Psoas muscle (tissue), 8 donors: ENCODE results near the gene ANKDD1A. TPM values are rescaled to one million over a fixed set of nuclear protein-coding genes. Genes with fewer than 3 reads are reported as not detected.

Source experiments
- ATAC-seq, 4 donors: fragments of 200-7000 bp; cut with Tn5 transposase; one replicate each; pipeline ENCODE4 v1.9.1; 2020; ENCODE audit warnings: moderate library complexity in 3 of 4, mild to moderate bottlenecking in 2 of 4
- DNase-seq, 2 donors: peaks; one replicate each; pipeline ENCODE4 v3.0.0-alpha.2; 2020
- H3K27ac ChIP-seq: fragments of 200-600 bp; one replicate; pipeline ENCODE4 v1.8.0; 2022
- H3K27me3 ChIP-seq, 3 donors: fragments of 200-600 bp in 1 of 3; one replicate each; pipeline versions ENCODE4 v1.6.1 to v1.8.0; 2013 to 2022; ENCODE audit warnings: low read length in 2 of 3, mild to moderate bottlenecking in 2 of 3, moderate library complexity in 1 of 3; ENCODE audit not compliant: insufficient read depth in 3 of 3
- H3K36me3 ChIP-seq, 2 donors: fragments of 200-600 bp in 1 of 2; one replicate each; pipeline versions ENCODE4 v1.6.1 to v1.8.0; 2013 to 2022; ENCODE audit warnings: low read depth in 1 of 2, mild to moderate bottlenecking in 1 of 2, moderate library complexity in 1 of 2; ENCODE audit not compliant: insufficient read depth in 1 of 2
- H3K4me1 ChIP-seq: fragments of 200-600 bp; one replicate; pipeline ENCODE4 v1.8.0; 2022
- H3K4me3 ChIP-seq: fragments of 200-600 bp; one replicate; pipeline ENCODE4 v1.8.0; 2022; ENCODE audit warnings: mild to moderate bottlenecking
- H3K9me3 ChIP-seq: fragments of 200-600 bp; one replicate; pipeline ENCODE4 v1.8.0; 2022
- WGBS, 3 donors: extraction: QIAGEN DNeasy Blood & Tissue Kit; methylation state at CpG; one replicate each; pipeline versions ENCODE4 v1.1.6 to v1.1.7; 2013; 5-methylcytosine and 5-hydroxymethylcytosine counted together
- intact Hi-C, 2 donors: fragments of 100-400 bp; cut with DNase I; formaldehyde crosslinking; loops; one replicate each; pipeline versions ENCODE4 v1.11.0 to v1.14.2; 2022
- polyA plus RNA-seq, 3 donors: library from polyadenylated mRNA; stranded (reverse); fragments of 200-250 nt; gene quantifications; one replicate each; pipeline ENCODE4 v1.2.3, GENCODE V29; 2013
- total RNA-seq, 4 donors: library from RNA; stranded (reverse); fragmentation: NEBNext Ultra II Directional in 2 of 4; extraction: Animal tissue kit (Norgen Biotek cat#: 25700) in 2 of 4; gene quantifications; one replicate each; pipeline versions ENCODE4 v1.2.1 to v1.2.4, GENCODE V29; 2021 to 2023
- TF ChIP-seq, protein P1 (sequence below): fragments of 200-600 bp; IDR thresholded peaks from one replicate; pipeline ENCODE4 v1.8.0; 2022; ENCODE audit warnings: antibody characterized with exemption
- donor health status: healthy with polysubstance abuse.
- donor health status: DM: no; HTN: no; CAD: no; lungs with moderate emphysema.
- donor health status: Bipolar disorder and iron deficiency.
- donor health status: healthy.
- donor health status: DM: yes; HTN: yes; CAD: no.
- donor health status: DM: no; HTN: no; CAD: no.
- donor health status: DM: no; HTN: no; CAD: no.
- donor health status: DM: yes; HTN: yes; CAD: no.

Gene ANKDD1A
- total and polyA plus RNA-seq, 7 donors: 0.18 to 1.2 (median 0.46) TPM

DNA sequence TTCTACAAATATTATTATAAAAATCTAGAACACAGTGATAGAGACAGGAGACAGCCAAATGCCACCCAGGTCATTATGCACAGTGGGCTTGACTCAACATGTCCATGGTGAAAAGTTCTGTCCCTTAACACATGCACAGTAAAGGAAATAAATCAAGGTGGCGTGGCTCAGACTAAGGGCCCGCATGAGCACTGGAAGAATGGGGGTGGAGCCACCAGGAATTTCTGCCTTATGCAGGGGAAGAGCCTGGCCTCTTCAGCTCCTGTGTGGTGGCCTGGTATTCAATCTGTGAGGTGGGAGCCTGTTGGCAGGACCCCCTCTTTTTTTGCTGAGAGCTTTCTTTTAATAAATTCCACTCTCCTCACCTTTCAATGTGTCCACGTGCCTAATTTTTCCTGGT lies 95.2 kb downstream of the ANKDD1A start:
- TF ChIP-seq, protein P1, sequence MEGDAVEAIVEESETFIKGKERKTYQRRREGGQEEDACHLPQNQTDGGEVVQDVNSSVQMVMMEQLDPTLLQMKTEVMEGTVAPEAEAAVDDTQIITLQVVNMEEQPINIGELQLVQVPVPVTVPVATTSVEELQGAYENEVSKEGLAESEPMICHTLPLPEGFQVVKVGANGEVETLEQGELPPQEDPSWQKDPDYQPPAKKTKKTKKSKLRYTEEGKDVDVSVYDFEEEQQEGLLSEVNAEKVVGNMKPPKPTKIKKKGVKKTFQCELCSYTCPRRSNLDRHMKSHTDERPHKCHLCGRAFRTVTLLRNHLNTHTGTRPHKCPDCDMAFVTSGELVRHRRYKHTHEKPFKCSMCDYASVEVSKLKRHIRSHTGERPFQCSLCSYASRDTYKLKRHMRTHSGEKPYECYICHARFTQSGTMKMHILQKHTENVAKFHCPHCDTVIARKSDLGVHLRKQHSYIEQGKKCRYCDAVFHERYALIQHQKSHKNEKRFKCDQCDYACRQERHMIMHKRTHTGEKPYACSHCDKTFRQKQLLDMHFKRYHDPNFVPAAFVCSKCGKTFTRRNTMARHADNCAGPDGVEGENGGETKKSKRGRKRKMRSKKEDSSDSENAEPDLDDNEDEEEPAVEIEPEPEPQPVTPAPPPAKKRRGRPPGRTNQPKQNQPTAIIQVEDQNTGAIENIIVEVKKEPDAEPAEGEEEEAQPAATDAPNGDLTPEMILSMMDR: no peak
- H3K27me3 ChIP-seq: no peaks in the 10 kb centered on the region
- H3K36me3 ChIP-seq: peaks cover 0 to 78% of the 10 kb centered on the region in 2 donors
- no peak overlapping the region for H3K27ac ChIP-seq
- no peaks in the 10 kb centered on the region for H3K9me3 ChIP-seq
- no peak overlapping the region for H3K4me3 ChIP-seq
- ATAC-seq: no peak
- intact Hi-C loops: no loop called here
- H3K4me1 ChIP-seq: no peaks in the 10 kb centered on the region
- no peak for DNase-seq
- WGBS, 3 donors: 87 to 92% (median 90%) methylated on average over 3 of the region's 3 CpGs

Other genes starting within 250 kb of the ANKDD1A start
- 1 to 10 TPM; 1.9 to 3.6 (median 2.3) TPM for gene RBPMS2, start 136.3 kb upstream of the ANKDD1A start, total RNA-seq
- gene RBPMS2, start 136.3 kb upstream of the ANKDD1A start, polyA plus RNA-seq: 1 to 10 TPM; 1.6 to 2.0 (median 2.0) TPM
- under 1 TPM; 0.24 to 0.52 (median 0.36) TPM for gene PIF1, start 86.3 kb upstream of the ANKDD1A start, total RNA-seq
- gene PIF1, start 86.3 kb upstream of the ANKDD1A start, polyA plus RNA-seq: under 1 TPM; 0.34 to 0.47 (median 0.36) TPM
- 1 to 10 TPM; 5.2 to 6.7 (median 6.2) TPM for gene PLEKHO2, start 70.0 kb upstream of the ANKDD1A start, total RNA-seq
- 1 to 10 TPM; 1.9 to 4.4 (median 2.9) TPM for gene PLEKHO2, start 70.0 kb upstream of the ANKDD1A start, polyA plus RNA-seq
- 10 to 100 TPM; 38.6 to 66.9 (median 52.1) TPM for gene SPG21, start 78.0 kb downstream of the ANKDD1A start, total RNA-seq
- gene SPG21, start 78.0 kb downstream of the ANKDD1A start, polyA plus RNA-seq: 100 to 1,000 TPM in 1 of 3 donors, 10 to 100 TPM in 2; 58.4 to 106 (median 58.4) TPM
- 10 to 100 TPM in 3 of 4 donors, 1 to 10 TPM in 1; 9.5 to 18.1 (median 14.8) TPM for gene MTFMT, start 117.7 kb downstream of the ANKDD1A start, total RNA-seq
- gene MTFMT, start 117.7 kb downstream of the ANKDD1A start, polyA plus RNA-seq: 10 to 100 TPM in 2 of 3 donors, 1 to 10 TPM in 1; 9.4 to 14.4 (median 10.0) TPM
- not detected for gene SLC51B, start 133.5 kb downstream of the ANKDD1A start, total RNA-seq
- gene SLC51B, start 133.5 kb downstream of the ANKDD1A start, polyA plus RNA-seq: under 1 TPM in 2 of 3 donors, not detected in 1; 0.04 to 0.07 TPM
- gene RASL12, start 156.1 kb downstream of the ANKDD1A start, total RNA-seq: 1 to 10 TPM; 2.5 to 6.3 (median 3.2) TPM
- 1 to 10 TPM; 2.6 to 3.0 (median 3.0) TPM for gene RASL12, start 156.1 kb downstream of the ANKDD1A start, polyA plus RNA-seq
- gene KBTBD13, start 164.8 kb downstream of the ANKDD1A start, total RNA-seq: 1 to 10 TPM; 1.3 to 5.7 (median 3.4) TPM
- gene KBTBD13, start 164.8 kb downstream of the ANKDD1A start, polyA plus RNA-seq: 1 to 10 TPM in 2 of 3 donors, under 1 TPM in 1; 0.12 to 5.7 (median 1.2) TPM
- gene UBAP1L, start 203.3 kb downstream of the ANKDD1A start, total RNA-seq: 1 to 10 TPM; 1.1 to 2.8 (median 1.9) TPM
- gene UBAP1L, start 203.3 kb downstream of the ANKDD1A start, polyA plus RNA-seq: 1 to 10 TPM in 1 of 3 donors, under 1 TPM in 2; 0.79 to 1.1 (median 0.90) TPM
- gene PDCD7, start 221.9 kb downstream of the ANKDD1A start, total RNA-seq: 10 to 100 TPM; 12.3 to 22.4 (median 15.7) TPM
- 10 to 100 TPM in 1 of 3 donors, 1 to 10 TPM in 2; 6.8 to 14.5 (median 9.9) TPM for gene PDCD7, start 221.9 kb downstream of the ANKDD1A start, polyA plus RNA-seq